Hepatic stellate cell (primary cell): Measurements from ENCODE around the gene LRRC70.

Experiments
- DNase-seq: peaks from one replicate; pipeline ENCODE4 v3.0.0; 2011; ENCODE audit warnings: low spot score

Gene LRRC70

GRCh38 chr5:62575489-62575888 lies 3.1 kb upstream of the LRRC70 start:
- DNase-seq = no peak

- DNase-seq = no peak
Observed at GRCh38 chr5:62576570-62577170, 1.9 kb upstream of the LRRC70 start.

DNA sequence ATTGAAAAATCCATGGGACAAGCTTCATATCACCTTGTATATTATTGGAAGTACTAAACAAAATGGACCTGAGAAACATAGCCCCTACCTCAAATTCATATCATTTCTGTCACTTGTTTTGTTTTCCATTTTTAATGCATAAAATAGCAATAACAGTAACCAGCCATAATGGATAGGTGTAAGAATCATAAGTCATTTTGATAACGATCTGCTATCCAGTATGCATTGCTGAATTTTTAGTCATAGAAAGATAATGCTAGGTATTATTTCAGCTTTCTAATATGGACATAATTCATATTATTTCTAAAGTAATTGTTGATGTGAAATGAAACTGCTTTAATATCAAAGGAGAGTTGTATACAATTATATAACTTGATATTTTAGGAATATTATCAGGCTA lies 1.1 kb upstream of the LRRC70 start:
- DNase-seq = no peak

DNA sequence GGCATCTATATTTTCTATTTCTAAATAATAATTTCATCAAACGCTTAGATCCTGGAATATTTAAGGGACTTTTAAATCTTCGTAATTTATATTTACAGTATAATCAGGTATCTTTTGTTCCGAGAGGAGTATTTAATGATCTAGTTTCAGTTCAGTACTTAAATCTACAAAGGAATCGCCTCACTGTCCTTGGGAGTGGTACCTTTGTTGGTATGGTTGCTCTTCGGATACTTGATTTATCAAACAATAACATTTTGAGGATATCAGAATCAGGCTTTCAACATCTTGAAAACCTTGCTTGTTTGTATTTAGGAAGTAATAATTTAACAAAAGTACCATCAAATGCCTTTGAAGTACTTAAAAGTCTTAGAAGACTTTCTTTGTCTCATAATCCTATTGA lies 1.1 kb downstream of the LRRC70 start:
- DNase-seq = no peak

DNA sequence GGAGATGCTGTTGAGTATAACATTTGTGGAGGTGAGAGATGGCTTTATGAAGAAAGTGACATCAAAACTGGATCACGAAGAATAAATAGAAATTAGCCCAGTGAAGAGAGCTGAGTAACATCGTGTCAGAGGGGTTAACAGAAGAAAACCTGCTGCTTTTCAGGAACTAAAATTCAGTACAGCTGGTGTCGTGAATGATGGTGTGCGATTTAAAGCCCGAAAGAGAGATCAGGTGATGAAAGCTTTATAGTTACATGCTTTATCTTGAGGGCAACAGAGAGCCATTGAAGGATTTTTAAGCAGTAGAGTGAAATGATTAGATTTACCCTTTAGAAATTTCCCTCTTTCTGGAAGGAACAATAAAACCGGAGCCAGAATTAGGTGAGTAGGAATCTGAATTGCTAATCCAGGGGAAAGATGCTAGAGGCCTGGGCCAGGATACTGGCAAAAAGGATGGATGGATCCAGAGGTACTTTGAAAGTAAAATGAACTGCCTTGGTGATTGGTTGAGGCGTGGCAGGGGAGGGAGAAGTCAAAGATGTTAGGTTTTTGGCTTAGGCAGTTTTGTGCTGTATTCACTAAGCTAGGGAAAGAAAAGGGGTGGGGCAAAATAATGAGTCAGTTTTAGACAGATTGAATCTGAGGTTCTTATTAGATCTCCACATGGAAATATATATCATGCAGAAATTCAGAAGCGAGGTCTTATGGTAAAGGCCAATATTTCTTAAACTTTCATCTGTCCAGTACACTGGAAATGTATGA lies 3.4 kb downstream of the LRRC70 start:
- DNase-seq = no peak

DNA sequence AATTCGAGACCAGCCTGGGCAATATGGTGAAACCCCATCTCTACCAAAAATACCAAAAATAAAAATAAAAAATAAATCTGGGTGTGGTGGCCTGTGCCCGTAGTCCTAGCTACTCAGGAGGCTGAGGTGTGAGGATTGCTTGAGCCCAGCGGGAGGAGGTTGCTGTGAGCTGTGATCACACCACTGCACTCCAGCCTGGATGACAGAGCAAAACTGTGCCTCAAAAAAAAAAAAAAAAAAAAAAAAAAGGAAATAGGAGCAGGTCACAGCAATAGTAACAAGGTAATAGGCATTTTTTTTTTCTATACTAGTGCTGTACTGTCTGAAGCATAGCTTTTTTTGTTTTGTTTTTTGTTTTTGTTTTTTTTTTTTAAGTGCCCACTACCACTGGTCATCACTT lies 5.8 kb downstream of the LRRC70 start:
- DNase-seq = no peak

DNA sequence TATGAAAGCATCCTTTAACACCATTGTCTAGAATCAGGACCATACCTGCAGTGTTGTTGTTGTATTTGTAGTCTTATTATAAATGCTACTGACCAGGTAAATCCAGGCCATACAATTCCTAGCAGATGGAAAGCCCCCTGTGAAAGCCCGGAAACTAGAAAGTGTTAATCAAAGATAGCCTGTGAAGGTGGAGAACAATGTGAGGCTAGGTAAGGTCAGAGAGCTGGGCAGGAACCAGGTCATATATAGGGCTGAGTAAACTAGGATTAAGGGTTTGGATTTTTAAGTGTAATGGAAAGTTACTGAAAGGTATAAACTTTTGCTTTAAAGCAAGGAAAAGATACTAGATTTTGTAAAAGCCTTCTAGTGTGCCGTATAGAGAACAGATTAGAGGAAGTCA lies 6.7 kb downstream of the LRRC70 start:
- no peak for DNase-seq

- DNase-seq = no peak
Observed at GRCh38 chr5:62585751-62586150, 7.1 kb downstream of the LRRC70 start.

GRCh38 chr5:62587737-62588136 lies 9.1 kb downstream of the LRRC70 start:
- no peak for DNase-seq

DNA sequence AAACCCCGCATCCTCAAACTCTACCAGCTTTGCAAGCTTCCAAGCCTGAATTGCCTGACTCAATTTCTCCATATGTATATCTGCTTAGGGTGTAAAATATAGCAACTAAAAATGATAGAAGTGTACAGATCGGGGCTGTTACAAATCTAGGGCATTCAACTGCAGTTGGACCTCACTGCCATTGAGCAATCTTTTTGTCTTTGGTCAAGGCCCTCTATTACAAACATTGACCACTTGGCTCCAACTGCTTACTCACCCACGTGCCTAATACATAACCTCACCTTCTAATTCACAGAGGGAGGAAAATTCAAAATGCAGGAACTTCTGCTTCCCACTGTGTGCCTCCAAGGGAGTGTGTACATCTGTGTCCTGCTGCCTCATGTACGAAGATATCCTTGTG lies 10.0 kb downstream of the LRRC70 start:
- no peak for DNase-seq

DNA sequence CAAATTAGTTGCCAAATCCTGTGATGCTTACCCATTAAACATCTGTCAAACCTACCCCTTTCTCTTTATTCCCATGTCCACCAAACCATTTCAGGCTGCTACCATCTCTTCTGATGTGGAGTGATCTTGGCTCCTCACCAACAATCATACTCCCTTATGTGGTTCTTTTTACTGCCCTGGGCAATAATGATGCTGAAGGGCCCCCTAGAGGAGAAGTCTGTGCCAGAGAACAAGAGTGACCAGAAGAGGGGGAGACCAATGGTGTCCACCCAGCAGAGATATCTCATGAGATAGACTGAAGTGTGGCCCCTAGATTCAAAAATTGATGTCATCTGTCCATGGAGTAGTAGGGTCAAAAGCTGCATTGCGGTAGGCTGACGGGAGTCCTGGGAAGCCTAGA lies 10.9 kb downstream of the LRRC70 start:
- no peak for DNase-seq

DNA sequence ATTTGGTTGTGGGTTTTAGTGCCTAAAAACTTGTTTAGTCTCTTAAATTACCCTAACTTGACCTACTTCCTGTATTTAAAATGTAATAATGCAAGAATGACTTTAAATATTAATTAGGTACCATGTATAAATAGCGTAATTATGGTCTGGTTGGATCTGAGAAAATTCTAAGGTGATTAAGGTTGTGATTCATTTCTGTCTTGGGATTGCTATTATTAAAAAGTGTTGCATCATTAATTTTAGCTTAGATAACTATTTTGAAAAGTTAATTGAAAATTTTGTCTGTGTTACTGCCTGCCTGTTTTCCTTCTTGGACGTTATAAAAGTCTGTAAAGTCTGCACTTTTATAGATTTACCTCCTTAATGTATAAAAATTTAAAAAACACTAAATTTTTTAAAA lies 11.8 kb downstream of the LRRC70 start:
- no peak for DNase-seq

DNA sequence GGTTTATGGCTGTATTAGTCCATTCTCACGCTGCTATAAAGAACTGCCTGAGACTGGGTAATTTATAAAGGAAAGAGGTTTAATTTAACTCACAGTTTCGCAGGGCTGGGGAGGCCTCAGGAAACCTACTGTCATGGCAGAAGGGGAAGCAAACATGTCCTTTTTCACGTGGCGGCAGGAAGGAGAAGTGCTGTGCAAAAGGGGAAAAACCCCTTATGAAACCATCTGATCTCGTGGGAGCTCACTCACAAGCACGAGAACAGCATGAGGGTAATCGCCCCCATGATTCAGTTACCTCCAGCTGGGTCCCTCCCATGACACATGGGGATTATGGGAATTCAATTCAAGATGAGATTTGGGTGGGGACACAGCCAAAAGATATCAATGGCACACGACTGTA lies 13.9 kb downstream of the LRRC70 start:
- DNase-seq = no peak

DNA sequence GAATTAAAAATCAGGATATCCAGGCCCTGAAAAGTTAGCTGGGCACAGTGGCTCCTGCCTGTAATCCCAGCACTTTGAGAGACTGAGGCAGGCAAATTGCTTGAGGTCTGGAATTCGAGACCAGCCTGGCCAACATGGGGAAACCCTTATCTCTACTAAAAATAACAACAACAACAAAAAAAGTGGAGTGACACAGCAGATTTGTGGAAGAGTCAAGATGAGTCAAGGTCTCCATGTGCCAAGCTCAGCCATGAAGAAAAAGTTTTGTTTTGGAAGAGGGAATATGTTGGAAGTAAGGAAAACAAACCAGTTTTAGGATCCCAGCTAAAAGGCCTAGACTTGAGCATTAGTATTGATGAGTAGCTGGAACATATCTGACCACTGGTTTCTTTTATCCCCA lies 14.7 kb downstream of the LRRC70 start:
- DNase-seq = no peak

DNA sequence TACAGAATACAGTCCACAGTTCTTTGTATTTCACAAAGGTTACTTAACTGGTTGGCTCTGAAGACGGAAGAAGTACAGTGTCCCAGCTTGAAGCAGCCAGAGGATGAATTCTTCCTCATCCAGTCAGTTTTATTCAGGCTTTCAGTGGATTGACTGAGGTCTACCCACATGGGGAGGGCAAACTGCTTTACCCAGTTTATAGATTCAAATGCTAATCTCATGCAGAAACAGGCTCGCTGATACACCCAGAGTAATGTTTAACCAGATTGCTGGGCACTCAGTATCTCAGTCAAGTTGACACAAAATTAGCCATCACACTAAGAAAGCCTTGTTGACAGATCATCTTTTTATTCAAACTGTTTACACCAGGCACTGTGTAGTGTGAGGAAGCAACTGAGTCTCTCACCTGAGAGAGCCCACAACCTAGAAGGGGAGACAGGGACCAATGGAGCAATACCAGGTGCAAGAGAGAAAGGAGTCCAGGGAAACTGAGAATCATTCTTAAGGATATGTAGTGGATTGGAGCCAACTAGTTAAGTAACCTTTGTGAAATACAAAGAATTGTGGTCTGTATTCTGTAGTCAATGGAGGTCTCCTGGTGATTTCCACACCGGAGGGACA lies 15.9 kb downstream of the LRRC70 start:
- DNase-seq = no peak

- no peak for DNase-seq
Observed at GRCh38 chr5:62596096-62596495, 17.5 kb downstream of the LRRC70 start.

DNA sequence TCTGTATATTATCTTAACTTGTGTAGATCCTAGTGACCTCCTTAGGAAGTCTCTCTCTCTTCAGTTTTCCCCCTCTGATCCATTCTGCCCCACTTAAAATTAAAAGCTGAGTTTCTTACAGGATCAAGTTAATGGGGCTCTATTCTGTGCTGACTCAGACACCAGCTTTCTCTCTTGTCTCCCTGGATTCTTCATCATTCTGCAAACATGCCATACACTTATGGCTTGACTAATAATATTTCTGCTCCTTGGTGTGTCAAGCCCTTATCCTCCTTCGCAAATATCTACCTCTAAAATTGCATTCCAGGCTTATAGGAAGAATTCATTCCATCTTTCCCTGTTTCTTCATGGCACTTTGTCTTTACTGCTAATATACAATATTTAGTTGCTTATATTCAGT lies 18.1 kb downstream of the LRRC70 start:
- no peak for DNase-seq

GRCh38 chr5:62597314-62597713 lies 18.7 kb downstream of the LRRC70 start:
- no peak for DNase-seq

DNA sequence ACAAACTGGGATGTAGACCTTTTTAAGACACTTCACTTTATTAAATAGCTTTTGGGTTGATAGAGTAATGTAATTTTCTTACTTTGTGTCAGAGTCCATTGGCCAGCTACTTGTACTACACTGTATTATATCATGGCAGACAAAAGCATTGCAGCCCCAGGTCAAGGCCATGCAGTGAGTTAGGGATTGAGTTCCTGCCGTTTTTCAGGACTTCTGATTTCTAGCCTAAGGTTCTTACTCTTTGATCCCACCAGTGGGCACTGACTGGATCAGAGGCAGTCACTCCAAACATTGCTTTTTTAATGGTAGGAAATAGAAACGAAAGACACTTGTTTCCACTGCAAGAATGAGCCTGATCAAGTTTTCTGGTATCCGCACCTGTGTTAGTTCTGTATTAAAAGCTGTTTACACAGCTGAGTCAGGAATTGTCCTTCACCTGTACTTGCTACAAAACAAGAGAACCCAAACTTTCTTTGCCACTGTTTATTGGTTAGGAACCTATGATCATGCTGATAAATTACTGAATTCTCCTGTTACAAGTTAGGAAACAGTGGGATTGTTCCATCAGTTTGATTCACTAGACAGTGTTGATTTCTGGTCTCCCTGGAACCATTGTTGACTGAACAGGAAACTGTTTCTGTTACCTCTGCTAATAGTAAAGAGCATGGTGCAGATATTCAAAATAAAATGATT lies 22.1 kb downstream of the LRRC70 start:
- no peak for DNase-seq

- no peak for DNase-seq
Observed at GRCh38 chr5:62603934-62604333, 25.3 kb downstream of the LRRC70 start.

DNA sequence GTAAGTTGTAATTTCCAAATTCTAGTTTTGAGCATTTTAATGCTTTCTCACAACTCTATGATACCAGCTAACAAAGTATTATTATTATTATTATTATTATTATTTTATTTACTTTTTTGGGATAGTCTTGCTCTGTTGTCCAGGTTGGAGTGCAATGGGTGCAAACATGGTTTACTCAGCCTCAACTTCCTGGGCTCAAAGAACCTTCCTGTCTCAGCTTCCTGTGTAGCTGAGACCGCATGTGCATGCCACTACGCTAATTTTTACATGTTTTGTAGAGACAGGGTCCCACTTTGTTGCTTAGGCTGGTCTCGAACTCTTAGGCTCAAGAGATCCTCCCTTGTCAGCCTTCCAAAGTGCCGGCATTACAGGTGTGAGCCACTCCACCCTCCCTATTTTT lies 27.0 kb downstream of the LRRC70 start:
- DNase-seq = no peak

DNA sequence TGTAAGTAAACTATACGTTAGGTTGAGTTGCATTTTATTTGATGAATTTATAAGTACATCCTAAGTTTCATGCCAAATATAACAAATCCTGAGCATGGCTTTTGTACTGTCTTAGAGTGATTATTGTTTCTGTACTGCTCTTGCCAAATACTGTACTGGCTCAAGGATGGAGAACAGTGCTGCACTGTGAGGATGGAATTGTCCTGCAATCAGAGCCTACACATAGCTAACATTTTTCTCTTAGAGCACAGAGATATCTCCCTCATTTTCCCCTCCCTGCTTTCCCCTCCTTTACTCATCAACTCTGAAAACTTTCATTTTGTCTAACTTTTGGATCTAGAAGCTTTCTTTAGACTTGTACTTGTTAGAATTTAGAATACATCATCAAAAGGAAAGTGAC lies 28.3 kb downstream of the LRRC70 start:
- DNase-seq = no peak

DNA sequence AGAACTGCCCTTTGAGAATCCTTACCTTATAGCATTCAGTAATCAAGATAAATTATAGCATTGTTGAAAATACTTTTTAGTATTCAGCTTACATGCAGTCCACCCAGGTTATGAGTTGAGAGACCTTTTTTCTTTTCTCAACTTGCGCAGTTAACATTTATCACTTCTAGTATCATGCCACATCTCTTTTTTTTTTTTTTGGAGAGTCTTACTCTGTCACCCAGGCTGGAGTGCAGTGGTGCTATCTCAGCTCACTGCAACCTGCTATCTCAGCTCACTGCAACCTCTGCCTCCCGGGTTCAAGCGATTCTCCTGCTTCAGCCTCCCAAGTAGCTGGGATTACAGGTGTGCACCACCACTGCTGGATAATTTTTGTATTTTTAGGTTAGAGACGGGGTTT lies 29.0 kb downstream of the LRRC70 start:
- no peak for DNase-seq
